GM21825 (cell line): Measurements from ENCODE around the gene NRCAM.

ENCODE experiments used
- ATAC-seq: cut with Tn5 transposase; IDR thresholded peaks from one replicate; pipeline ENCODE4 v1.9.1; 2021; ENCODE audit warnings: mild to moderate bottlenecking, moderate library complexity; ENCODE audit not compliant: unreplicated experiment

Gene NRCAM

GRCh38 chr7:108171164-108171563 is 285.1 kb downstream of the NRCAM start:
- no peak for ATAC-seq

GRCh38 chr7:108170251-108170650 is 286.0 kb downstream of the NRCAM start:
- no peak for ATAC-seq

- ATAC-seq, result no peak
Measured at GRCh38 chr7:108167460-108167859, 288.8 kb downstream of the NRCAM start.

GRCh38 chr7:108166687-108167086 is 289.5 kb downstream of the NRCAM start:
- ATAC-seq, result no peak

GRCh38 chr7:108165723-108166122 is 290.5 kb downstream of the NRCAM start:
- ATAC-seq, result no peak

GRCh38 chr7:108164946-108165345 is 291.3 kb downstream of the NRCAM start:
- ATAC-seq, result no peak

- ATAC-seq, result no peak
Measured at GRCh38 chr7:108164342-108164741, 291.9 kb downstream of the NRCAM start.

GRCh38 chr7:108158776-108159175 is 297.5 kb downstream of the NRCAM start:
- no peak for ATAC-seq

- no peak for ATAC-seq
Measured at GRCh38 chr7:108157606-108158335, 298.5 kb downstream of the NRCAM start.

- ATAC-seq, result no peak
Measured at GRCh38 chr7:108156897-108157605, 299.2 kb downstream of the NRCAM start.

- ATAC-seq, result no peak
Measured at GRCh38 chr7:108152198-108152597, 304.0 kb downstream of the NRCAM start.

GRCh38 chr7:108149908-108150307 is 306.3 kb downstream of the NRCAM start:
- ATAC-seq, result no peak

- no peak for ATAC-seq
Measured at GRCh38 chr7:108149119-108149518, 307.1 kb downstream of the NRCAM start.

- no peak for ATAC-seq
Measured at GRCh38 chr7:108147031-108147563, 309.1 kb downstream of the NRCAM start.

GRCh38 chr7:108146070-108146842 is 310.0 kb downstream of the NRCAM start:
- no peak for ATAC-seq

- no peak for ATAC-seq
Measured at GRCh38 chr7:108145401-108145800, 310.8 kb downstream of the NRCAM start.

- no peak for ATAC-seq
Measured at GRCh38 chr7:108144931-108145330, 311.3 kb downstream of the NRCAM start.

- no peak for ATAC-seq
Measured at GRCh38 chr7:108143658-108144420, 312.4 kb downstream of the NRCAM start.

GRCh38 chr7:108142675-108143259 is 313.5 kb downstream of the NRCAM start:
- no peak for ATAC-seq

GRCh38 chr7:108142180-108142579 is 314.1 kb downstream of the NRCAM start:
- ATAC-seq, result no peak
